HK-2 (cell line): ENCODE data around the gene COL6A2.
A peak's percentile ranks its signal among the peaks of the same experiment; 100 is the strongest.
"Not testable (repeated sequence)": the region's sequence is repeated elsewhere in the genome, so short reads cannot be mapped to it uniquely, and the experiment has no call there.

Experiments used
- DNase-seq: peaks from one replicate; pipeline ENCODE4 v3.0.0-alpha.2; 2018; ENCODE audit not compliant: unreplicated experiment

Gene COL6A2

DNA sequence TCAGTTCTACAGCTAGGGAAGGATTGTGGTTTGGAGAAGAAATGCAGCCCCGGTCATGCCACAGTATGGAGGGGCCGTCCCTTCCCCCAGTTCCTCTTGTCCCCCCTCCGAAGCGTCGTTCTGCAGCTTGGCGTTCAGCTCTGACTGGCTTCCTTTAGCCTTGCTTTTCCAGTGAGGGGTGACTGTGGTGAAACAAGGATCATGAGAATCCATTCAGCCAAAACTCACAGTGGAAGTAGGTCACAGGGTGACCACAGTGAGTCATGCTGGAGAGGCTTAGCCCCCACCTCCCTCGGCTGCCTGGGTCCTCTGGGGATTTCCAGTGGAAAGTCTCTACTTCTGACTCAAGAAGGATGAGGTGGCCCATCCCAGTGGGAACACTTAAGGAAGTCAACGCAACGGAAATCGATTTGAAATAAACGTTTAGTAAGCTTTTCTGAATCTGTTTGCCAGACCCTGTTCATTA, 37.3 kb upstream of the COL6A2 start:
- peak; percentile 81 for DNase-seq

DNA sequence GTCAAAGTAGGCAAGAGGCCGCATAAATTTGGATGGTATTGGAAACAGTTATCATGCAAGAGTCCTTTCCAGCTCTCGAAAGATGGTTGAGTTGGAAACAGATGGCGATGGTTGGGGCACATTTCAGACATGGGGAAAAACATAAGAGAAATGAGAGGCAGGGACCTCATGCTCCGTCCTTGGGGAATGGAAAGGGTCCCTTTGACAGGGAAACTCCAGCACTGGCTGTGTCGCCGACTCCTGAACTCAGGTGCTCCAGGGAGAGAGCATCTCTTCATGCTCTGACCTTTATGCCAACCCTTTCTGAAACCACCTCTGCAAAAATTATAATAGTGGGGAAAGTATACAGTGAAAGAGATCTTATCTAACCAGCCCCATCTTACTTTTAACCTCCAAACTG, 36.8 kb upstream of the COL6A2 start:
- DNase-seq: no peak

DNA sequence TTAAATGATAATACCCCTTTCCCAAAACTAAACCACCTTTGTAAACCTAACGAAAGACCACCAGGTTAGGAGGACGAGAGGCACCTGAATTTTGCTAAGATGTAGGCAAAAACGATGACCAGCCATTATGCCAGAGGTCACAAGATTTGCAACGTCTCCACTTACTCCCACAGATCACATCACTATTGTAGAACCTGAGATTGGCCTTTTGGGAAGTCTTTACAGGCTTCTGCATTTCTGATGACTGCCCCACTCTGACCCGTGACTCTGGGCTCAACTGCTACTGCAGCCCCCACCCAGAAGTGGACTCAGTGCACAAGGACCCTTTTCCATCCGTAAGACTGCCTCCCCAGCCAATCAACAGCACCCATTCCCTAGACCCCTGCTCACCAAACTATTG, 36.4 kb upstream of the COL6A2 start:
- no peak for DNase-seq

DNA sequence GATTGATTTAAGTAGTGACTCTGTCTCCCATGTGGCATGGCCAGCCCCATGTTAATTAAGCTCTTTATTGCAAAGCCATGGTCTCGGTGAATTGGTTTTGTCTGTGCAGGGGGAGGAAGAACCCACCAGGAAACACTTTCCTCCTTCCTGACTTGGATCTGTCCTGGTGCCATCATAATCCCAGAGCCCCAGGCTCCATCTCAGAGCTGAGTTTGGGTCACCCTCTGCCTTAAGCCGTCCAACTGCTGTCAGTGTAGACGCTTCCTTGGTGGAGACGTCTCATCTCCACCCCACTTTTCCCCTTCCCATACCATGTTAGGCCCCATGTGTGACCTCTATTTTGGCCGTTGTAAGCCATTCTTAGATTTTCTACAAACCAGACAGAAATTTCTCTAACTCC, 36.0 kb upstream of the COL6A2 start:
- no peak for DNase-seq

DNA sequence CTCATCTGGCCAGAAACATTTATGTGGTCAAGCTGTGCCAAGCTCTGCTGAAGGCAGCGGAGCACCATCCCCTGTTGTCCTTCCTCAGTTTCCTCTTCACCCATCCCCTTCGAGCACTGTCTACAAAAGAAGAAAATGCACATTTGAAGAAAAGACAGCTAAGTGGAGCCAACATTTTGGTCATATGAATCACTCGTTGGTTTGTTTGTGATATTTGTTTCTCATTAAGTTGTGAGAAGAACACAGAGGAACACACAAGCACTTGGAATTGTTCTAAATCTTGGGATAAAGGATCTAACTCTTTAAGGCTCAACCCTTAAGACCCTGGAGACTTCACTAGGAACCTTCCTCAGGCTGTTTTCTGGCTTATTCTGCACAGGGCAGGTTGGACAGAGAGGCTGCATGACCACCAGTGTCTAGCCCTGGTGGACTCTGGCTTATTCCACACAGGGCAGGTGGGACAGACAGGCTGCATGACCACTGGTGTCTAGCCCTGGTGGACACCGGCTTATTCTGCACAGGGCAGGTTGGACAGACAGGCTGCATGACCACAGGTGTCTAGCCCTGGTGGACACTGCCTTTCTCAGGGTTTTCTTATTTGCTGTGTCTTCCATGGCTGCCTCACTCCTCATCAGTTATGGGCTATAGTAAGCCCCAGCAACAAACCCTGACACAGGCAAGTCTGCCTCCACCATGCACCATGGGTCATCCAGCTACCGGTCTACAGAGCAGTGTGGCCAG, 35.3 kb upstream of the COL6A2 start:
- no peak for DNase-seq

DNA sequence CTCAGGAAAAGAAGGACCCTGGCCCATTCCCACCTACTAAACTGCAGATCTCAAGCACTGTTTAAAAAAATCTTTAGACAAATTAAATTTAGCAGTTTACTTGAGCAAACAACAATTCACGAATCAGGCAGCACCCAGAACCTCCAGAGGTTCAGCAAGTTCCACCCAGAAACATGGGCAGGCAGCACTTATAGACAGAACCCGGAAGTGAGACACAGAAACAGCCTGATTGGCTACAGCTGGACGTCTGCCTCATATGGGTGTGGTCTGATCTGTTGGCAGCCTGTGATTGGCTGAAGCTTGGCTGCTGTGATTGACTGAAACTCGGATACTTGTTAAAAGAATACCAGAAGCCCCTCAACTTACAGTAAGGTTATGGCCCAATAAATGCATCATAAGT, 34.7 kb upstream of the COL6A2 start:
- DNase-seq: no peak

DNA sequence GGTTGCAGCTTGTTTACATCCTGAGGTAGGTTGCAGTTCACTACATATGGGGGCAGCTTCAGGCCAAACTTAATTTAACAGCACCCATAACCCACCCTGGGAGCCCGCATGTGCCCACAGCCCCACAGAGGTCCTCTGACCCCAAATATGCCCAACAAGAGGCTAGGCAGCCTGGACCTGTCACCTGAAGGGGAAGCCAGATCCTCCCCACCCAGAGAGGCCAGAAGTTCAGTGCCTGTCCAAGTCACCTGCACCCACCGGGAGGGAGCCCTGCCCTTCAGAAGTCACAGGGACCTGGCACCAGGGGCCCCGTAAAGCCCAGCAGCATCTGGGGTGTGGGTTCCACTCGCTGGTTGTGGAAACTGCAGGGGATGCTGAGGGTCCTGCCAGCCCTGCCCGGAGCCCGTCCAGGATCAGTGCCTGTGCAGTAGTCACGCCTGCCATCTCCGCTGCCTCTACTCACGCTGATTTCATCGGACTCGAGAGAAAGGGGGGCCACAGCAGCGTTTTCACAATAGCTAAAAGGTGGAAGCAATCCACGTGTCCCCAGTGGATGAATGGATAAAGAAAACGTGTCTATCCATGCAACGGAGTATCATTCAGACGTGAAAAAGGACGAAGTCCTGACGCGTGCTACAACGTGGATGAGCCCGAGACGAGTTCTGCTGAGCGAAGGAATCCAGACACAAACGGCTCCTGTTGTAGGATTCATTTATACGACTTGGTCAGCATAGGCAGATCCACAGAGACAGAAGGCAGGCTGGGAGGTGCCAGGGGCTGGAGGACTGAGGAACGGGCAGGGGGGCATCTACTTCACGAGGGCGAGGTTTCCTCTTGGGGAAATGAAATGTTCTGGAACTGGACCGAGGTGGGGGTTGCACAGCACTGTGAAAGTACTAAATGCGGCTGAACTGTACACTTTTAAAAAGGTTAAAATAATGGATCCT, 33.9 kb upstream of the COL6A2 start:
- DNase-seq: no peak

DNA sequence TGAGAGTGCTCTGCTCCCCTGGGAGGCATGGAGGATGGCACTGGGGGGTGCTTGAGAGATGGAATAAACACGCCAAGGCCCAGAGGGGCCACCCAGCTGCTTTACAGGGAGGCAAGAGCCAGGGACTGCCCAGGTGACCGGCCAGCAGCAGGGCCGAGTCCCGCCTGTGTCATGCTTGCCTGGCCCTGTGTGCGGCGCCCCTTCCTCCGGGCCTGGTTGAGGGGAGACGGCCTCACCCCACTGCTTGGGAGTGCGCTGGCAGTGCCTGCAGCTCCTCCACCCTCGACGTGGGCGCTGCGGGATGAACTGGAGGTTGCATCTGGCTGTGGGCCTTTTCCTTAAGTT, 33.1 kb upstream of the COL6A2 start:
- no peak for DNase-seq

DNA sequence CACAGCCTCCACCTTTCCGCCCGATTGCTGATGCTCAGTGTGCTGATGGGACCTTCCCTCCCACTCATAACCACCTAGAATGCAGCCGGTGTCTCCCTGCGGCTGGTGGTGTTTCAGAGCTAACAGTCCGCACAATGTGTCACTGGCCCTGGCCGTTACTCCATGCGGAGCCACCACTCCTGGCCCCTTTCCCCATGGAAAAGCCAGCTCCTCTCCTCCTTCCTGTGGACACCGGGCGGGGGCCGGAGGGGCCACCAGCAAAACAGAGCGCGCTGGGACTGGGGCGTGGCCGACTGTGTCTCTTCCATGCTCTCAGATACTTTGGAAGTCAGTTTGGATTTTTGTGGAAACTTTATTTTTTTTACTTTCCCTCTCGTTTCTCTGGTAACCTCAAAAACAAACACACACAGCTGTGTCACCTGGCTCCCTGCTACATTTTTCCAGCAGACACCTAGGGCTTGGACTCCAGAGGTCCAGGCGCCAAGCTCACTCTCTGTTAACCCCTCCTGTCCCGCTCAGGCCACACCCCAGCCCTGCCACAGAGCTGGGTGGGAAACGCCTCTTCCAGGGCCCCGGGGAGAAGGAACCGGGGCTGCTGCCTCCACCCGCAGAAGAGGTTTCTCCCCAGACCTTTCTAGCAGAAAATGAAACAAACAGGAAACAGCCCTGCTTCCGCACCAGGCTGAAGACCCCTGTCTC, 32.5 kb upstream of the COL6A2 start:
- no peak for DNase-seq

DNA sequence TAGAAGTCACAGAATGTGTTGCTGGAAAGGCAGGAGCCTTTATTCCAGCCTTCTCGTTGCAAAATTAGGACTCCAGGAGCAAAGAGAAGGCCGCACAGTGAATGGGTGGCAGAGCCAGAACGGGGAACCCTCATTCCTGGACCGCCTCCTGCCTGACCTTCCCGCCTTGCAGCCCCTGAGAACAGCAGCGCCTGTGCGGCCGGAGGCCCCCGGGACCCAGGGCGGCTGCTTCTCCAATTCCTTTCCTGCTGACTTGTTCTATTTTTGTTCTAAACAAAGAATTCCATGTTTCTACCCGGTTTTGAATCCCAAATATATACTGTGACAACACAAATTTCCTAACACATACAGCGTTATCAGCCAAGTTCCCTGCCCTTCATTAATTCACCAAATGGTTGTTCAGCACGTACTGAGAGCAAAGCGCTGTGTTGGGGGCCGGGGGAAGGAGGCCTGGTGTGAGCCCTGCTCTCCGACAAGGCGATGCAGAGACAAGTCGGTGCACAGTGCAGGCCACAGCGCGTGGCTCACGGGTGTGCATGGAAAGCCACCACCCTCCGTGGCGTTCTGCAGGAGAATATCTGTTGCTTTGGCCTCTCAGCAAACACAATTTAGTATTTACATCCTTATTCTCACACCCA, 31.9 kb upstream of the COL6A2 start:
- DNase-seq: no peak

DNA sequence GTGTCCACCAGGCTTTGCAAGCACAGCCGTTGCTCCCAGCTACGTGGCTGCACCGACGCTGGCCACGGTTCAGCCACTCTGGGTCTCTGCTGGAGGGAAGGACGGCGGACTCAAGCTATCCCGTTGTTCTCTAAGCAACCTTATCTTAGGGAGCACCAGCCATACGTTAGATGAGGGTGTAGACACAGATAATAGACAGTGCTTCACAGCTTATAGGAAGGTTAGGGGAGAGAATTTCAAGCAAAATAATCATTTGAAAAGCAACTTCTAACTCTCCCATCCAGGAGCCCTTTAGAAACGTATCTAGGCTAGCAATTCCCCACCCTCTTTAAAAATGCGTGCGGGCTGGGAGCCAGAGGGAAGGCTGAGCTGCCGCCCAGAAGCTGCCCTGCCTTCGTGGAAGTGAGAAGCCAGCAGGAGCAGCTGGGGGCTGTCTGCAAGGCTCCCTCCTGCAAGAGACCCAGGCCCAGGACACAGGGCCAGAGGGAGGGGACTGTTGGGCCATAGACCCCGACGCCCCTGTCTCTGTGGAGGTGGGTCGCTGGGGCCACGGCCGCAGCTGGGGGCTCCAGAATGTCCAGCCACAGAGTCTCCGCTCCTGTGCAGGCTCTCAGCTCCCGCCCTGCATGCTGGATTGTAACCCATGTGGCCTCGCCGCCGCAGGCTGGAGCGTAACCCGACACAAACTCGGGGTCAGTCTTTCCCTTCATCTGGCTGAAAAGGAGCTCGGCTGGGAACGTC, 31.2 kb upstream of the COL6A2 start:
- DNase-seq: no peak

DNA sequence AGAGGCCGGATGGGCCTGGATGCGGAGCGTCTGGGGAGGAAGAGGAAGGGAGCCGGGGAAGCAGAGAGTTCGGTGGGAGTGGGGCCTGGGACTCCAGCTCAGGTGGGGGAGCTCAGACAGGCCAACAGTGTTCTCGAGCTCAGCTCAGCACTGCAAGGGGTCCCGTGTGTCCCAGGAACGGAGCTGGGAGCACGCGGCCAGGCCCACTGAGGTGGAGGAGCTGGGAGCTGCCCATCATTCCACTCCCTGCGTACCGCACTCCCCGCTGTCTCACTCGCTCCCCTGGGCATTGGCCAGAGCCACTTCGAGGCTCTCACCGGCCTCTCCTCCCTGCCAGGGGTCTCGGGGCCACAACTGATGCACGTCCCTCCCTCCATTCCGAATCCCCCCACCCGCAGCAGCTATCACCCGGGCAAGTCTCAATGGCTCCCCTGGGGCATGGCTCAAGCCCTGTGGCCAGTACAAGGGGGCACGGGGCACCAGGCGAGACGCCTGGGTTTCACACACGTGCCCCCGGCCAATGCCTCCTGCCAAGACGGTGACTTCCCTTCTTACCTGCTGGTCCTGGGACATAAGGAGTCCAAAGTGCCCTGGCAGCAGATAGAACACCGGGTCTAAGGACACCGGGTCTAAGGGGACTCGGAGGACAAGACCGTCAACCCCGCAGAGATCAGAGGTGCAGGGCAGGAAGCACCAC, 30.3 kb upstream of the COL6A2 start:
- no peak for DNase-seq

DNA sequence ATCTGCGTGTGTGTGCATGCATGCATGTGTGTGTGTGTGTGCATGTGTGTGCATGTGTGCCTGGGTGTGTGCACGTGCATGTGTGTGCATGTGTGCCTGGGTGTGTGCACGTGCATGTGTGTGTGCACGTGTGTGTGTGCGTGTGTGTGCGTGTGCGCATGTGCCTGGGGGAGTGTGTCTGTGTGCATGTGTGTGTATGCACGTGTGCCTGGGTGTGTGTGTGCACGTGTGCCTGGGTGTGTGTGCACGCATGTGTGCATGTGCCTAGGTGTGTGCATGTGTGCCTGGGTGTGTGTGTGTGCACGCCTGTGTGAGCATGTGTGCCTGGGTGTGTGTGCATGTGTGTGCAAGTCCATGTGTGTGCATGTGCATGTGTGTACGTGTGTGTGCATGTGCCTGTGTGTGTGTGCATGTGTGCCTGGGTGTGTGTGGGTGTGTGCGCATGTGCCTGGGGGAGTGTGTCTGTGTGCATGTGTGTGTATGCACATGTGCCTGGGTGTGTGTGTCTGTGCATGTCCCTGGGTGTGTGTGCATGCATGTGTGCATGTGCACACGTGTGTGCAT, 29.3 kb upstream of the COL6A2 start:
- no peak for DNase-seq

DNA sequence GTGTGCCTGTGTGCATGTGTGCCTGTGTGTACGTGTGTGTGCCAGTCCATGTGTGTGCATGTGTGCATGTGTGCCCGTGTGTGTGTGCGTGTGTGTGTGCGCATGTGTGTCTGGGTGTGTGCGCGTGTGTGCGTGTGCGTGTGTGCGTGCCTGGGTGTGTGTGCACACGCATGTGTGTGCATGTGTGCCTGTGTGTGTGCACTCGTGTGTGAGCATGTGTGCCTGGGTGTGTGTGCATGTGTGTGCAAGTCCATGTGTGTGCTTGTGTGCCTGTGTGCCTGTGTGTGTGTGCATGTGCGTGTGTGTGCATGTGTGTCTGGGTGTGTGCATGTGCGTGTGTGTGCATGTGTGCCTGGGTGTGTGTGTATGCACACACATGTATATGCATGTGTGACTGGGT, 28.7 kb upstream of the COL6A2 start:
- no peak for DNase-seq

DNA sequence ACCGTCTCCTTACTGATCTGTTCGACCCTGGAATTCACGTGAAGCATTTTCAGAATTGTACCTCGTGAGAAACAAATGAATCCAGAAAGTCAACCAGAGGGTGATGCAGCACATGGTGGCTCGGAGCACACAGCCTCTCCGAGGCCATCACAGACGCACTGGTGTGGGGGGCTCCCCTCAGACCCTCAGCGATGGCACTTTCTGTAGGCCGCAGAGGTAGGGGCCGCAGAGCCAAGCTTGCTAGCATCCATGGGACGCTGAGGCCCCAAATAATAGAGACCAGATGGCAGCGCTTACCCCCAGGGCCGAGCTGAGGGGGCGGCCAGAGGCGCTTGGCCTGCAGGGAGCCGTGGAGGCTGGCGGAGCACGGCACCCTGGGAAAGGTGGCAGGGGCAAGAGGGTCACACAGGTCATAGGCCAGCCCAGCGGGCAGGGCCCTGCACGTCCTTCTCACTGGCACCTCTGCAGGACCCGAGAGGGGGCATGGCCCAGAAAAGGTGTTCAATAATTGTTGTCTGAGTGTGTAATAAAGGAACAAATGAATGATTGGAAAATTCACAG, 28.1 kb upstream of the COL6A2 start:
- no peak for DNase-seq

DNA sequence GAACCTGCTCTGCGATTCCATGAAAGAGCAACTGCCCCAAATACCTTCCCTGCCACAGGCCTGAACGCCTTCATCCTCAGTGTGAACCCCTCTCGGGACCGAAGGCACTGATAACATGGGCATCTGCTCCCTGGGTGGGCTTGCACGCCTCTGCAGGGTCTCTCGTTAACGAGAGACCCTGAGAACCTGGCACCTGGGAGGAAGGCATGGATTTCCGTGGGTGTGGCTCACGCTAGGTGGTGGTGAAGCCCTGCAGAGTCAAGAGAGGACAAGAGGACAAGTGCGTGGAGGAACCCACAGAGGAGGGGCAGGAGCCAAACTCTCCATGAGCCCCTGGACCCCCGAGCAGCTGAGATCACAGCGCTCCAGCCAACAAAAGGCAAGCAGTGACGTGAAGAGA, 26.8 kb upstream of the COL6A2 start:
- DNase-seq: no peak

DNA sequence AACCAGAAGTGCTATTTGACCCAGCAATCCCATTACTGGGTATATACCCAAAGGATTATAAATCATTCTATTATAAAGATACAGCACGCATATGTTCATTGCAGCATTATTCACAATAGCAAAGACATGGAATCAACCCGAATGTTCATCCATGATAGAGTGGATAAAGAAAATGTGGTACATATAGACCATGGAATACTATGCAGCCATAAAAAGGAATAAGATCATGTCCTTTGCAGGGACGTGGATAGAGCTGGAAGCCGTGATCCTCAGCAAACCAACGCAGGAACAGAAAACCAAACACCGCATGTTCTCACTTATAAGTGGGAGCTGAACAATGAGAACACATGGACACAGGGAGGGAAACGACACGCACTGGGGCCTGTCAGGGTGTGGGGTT, 21.2 kb upstream of the COL6A2 start:
- not testable (repeated sequence) for DNase-seq

DNA sequence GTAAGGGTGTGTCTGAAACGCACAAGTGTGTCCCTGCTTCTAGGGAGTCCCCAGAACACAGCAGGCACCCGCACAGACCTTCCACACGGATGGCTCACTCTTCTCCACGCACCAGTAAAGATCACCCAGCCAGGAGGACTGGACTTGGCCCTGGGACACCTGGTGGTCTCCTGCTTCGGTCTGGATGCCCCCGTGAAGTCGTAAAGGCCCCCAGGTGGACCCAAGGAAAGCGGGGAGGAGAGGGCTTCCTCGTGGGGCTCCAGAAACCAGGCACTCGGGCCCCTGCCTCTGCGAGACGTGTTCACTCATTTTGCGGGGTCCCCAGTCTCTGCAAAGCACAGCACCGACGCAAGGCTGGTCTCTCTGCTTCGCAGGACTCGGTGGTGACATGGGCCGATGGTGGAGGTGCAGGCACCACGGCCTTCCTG, 20.2 kb upstream of the COL6A2 start:
- no peak for DNase-seq

DNA sequence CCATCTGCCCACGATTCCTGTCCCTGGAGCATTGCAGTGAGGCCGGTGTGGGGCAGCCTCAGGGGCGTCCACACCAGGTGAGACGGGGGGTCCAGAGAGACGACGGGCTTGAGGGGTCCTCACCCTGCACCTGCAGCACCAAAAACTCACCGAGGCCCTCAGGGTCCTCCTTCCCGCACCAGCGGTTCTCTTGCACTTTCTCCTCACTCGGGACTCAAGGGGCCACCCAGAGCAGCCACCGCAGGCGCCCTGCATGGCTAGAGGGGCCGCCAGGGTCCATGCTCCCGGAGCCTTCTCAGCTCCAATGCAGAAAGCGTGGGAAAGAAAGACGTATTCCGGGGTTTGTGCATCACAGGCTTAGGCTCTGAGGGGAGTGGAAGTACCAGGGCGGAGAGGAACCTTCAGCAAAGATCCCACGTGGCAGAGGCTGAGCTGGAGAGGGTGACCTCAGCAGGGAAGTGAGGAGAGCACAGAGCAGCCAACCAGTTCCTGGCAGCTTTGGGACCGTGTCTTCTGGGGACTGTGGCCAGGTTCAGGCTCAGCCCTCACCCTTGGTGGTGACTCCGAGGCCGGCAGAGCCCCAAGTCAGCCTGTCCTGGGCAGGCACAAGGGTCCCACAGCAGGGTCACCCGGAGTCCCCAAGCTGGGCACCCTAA, 19.5 kb upstream of the COL6A2 start:
- no peak for DNase-seq

DNA sequence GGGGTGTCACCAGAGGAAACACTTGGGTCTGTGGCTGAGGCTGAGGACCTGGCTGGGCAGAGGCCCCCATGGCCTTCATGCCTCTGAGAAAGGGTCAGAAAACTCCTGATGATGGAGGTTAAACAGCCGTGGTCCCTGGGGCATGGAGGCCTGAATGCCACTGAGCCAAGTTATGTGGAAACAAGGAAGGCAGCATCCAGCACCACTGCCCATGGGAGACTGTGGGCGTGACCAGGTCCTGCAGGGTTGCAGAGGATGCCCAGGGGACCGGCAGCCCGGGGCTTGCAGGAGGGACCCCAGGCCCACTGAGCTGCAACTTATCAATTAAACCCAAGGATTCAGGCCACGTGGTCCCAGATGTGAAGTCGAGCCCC, 18.9 kb upstream of the COL6A2 start:
- DNase-seq: no peak
